Measurements from ENCODE around the gene CDC34.

DNA sequence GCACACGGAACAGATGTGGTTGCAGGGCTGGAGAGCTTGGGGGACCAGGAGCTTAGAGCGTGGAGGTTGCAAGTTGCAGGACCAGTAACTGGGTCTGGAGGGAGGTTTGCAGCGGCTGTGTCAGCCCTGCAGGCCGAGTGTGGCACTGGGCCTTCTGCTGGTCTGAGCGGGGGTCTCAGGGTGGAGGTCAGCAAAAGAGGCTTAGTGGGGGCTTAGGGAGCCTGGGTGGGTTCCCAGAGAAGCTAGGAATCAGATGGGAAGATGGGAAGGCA lies 52.3 kb downstream of the CDC34 start:
- TF ChIP-seq CTCF (IDR thresholded peaks at IDR 0.05; ENCODE audit: borderline replicate concordance, extremely low read depth, low read length, poor library complexity, severe bottlenecking) (no peak), EZH2 (IDR thresholded peaks at IDR 0.05; ENCODE audit: borderline replicate concordance, low read depth, low read length, severe bottlenecking) (no peak)

Measured in DND-41 (cell line).